GM19043 (cell line): ENCODE results near the gene INPP5A.

Experiments used
- ATAC-seq: cut with Tn5 transposase; IDR thresholded peaks from one replicate; pipeline ENCODE4 v1.9.1; 2021; ENCODE audit warnings: low read depth; ENCODE audit not compliant: unreplicated experiment

Gene INPP5A

GRCh38 chr10:132517951-132518521, 19.6 kb upstream of the INPP5A start:
- ATAC-seq, result no peak

- no peak for ATAC-seq
These were observed 18.8 kb upstream of the INPP5A start for GRCh38 chr10:132518572-132519381.

GRCh38 chr10:132519382-132520176, 18.0 kb upstream of the INPP5A start:
- no peak for ATAC-seq

- no peak for ATAC-seq
These were observed 17.3 kb upstream of the INPP5A start for GRCh38 chr10:132520177-132520811.

GRCh38 chr10:132521041-132521465, 16.5 kb upstream of the INPP5A start:
- ATAC-seq, result no peak

GRCh38 chr10:132521466-132522102, 16.0 kb upstream of the INPP5A start:
- ATAC-seq, result no peak

- no peak for ATAC-seq
These were observed 14.8 kb upstream of the INPP5A start for GRCh38 chr10:132522521-132523411.

- ATAC-seq, result no peak
These were observed 13.8 kb upstream of the INPP5A start for GRCh38 chr10:132523561-132524442.

GRCh38 chr10:132524443-132525285, 12.9 kb upstream of the INPP5A start:
- ATAC-seq, result no peak

GRCh38 chr10:132526676-132527075, 10.9 kb upstream of the INPP5A start:
- ATAC-seq, result no peak

- no peak for ATAC-seq
These were observed 10.1 kb upstream of the INPP5A start for GRCh38 chr10:132527339-132528063.

GRCh38 chr10:132528064-132528691, 9.4 kb upstream of the INPP5A start:
- no peak for ATAC-seq

- no peak for ATAC-seq
These were observed 5.4 kb upstream of the INPP5A start for GRCh38 chr10:132532179-132532578.

GRCh38 chr10:132532749-132533560, 4.6 kb upstream of the INPP5A start:
- ATAC-seq, result no peak

- no peak for ATAC-seq
These were observed 3.9 kb upstream of the INPP5A start for GRCh38 chr10:132533571-132534260.
